K562 (cell line): ENCODE measurements around the gene EFCAB9.

Experiments
- ARID1B ChIP-seq: fragments of 450-650 bp; IDR thresholded peaks from 2 replicates; pipeline ENCODE4 v1.6.1; 2016; ENCODE audit warnings: antibody characterized with exemption, mild to moderate bottlenecking, inconsistent platforms
- GATAD2A ChIP-seq: fragments of 450-650 bp; IDR thresholded peaks from 2 replicates; pipeline ENCODE4 v1.6.1; 2017
- ZFX ChIP-seq: sonication (generic); formaldehyde crosslinking; IDR thresholded peaks from 2 replicates; pipeline ENCODE4 v1.8.0; 2022; ENCODE audit warnings: mild to moderate bottlenecking, missing genetic modification reagents, moderate library complexity
- ZNF232 ChIP-seq: sonication (generic); formaldehyde crosslinking; IDR thresholded peaks from 2 replicates; pipeline ENCODE4 v1.8.0; 2022; ENCODE audit warnings: mild to moderate bottlenecking, missing genetic modification reagents
- ZSCAN32 ChIP-seq: fragments of 450-650 bp; formaldehyde crosslinking; IDR thresholded peaks from 2 replicates; pipeline ENCODE4 v1.4.0; 2020; ENCODE audit warnings: mild to moderate bottlenecking, moderate library complexity
- TF ChIP-seq, protein P1 (sequence below), 3 experiments: IDR thresholded peaks in 2 of 3; conservative IDR thresholded peaks in 1 of 3; 2 replicates each; pipeline ENCODE4 v1.5.1; 2011 to 2012; ENCODE audit warnings: low read length in 3 of 3, mild to moderate bottlenecking in 3 of 3, control low read depth in 2 of 3, improper control_type of control experiment in 1 of 3, inconsistent platforms in 1 of 3, low read depth in 1 of 3, mixed read lengths in 1 of 3, moderate library complexity in 1 of 3; ENCODE audit not compliant: insufficient read depth in 2 of 3
- TF ChIP-seq, protein P2 (sequence below): fragments of 250-450 bp; sonication (Bioruptor Pico); IDR thresholded peaks from 2 replicates; pipeline ENCODE4 v1.8.0; 2022; ENCODE audit warnings: moderate library complexity, mild to moderate bottlenecking, inconsistent platforms
- TF ChIP-seq, protein P3 (sequence below): sonication (generic); formaldehyde crosslinking; IDR thresholded peaks from 2 replicates; pipeline ENCODE4 v1.8.1; 2023; ENCODE audit warnings: mild to moderate bottlenecking, missing genetic modification reagents
- TF ChIP-seq, protein P4 (sequence below), 2 experiments: fragments of 450-650 bp in 1 of 2; sonication (generic) in 1 of 2; formaldehyde crosslinking in 1 of 2; IDR thresholded peaks; 2 replicates each; pipeline versions ENCODE4 v1.7.1 to v1.9.0; 2016 to 2022; ENCODE audit warnings: inconsistent platforms in 1 of 2, mild to moderate bottlenecking in 1 of 2, missing genetic modification reagents in 1 of 2

DNA sequence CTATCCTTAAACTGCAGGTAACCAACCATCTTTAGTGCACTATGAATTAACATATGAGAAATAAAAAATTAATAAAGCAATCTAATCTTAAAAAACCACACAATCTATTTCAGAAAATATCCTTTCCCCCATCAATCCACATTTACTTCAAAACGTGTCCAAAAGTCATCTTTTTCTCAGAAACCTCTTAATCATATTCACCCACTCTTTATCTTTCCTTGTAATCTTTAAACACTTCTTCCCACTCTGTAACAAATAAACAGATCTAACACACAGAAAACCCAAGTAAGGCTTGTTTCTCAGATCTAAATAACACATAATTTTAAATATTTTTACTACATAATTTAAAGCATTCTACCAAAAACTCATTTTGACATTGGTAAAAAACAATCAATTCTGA is 44.4 kb downstream of the EFCAB9 start:
- TF ChIP-seq, protein P1, sequence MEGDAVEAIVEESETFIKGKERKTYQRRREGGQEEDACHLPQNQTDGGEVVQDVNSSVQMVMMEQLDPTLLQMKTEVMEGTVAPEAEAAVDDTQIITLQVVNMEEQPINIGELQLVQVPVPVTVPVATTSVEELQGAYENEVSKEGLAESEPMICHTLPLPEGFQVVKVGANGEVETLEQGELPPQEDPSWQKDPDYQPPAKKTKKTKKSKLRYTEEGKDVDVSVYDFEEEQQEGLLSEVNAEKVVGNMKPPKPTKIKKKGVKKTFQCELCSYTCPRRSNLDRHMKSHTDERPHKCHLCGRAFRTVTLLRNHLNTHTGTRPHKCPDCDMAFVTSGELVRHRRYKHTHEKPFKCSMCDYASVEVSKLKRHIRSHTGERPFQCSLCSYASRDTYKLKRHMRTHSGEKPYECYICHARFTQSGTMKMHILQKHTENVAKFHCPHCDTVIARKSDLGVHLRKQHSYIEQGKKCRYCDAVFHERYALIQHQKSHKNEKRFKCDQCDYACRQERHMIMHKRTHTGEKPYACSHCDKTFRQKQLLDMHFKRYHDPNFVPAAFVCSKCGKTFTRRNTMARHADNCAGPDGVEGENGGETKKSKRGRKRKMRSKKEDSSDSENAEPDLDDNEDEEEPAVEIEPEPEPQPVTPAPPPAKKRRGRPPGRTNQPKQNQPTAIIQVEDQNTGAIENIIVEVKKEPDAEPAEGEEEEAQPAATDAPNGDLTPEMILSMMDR (IDR thresholded peaks at IDR 0.05 in 2 of 3, conservative IDR thresholded peaks at IDR 0.05 in 1 of 3; ENCODE audit: insufficient read depth in 2 of 3, low read depth in 1 of 3, low read length in 3 of 3): no peak
- TF ChIP-seq ZSCAN32 (CRISPR knock-in tag): no peak
- TF ChIP-seq ARID1B: no peak
- no peak for TF ChIP-seq ZNF232
- TF ChIP-seq, protein P2, sequence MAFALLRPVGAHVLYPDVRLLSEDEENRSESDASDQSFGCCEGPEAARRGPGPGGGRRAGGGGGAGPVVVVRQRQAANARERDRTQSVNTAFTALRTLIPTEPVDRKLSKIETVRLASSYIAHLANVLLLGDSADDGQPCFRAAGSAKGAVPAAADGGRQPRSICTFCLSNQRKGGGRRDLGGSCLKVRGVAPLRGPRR: no peak
- TF ChIP-seq GATAD2A: no peak
- TF ChIP-seq, protein P3, sequence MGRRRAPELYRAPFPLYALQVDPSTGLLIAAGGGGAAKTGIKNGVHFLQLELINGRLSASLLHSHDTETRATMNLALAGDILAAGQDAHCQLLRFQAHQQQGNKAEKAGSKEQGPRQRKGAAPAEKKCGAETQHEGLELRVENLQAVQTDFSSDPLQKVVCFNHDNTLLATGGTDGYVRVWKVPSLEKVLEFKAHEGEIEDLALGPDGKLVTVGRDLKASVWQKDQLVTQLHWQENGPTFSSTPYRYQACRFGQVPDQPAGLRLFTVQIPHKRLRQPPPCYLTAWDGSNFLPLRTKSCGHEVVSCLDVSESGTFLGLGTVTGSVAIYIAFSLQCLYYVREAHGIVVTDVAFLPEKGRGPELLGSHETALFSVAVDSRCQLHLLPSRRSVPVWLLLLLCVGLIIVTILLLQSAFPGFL (CRISPR knock-in tag): no peak
- TF ChIP-seq, protein P4, sequence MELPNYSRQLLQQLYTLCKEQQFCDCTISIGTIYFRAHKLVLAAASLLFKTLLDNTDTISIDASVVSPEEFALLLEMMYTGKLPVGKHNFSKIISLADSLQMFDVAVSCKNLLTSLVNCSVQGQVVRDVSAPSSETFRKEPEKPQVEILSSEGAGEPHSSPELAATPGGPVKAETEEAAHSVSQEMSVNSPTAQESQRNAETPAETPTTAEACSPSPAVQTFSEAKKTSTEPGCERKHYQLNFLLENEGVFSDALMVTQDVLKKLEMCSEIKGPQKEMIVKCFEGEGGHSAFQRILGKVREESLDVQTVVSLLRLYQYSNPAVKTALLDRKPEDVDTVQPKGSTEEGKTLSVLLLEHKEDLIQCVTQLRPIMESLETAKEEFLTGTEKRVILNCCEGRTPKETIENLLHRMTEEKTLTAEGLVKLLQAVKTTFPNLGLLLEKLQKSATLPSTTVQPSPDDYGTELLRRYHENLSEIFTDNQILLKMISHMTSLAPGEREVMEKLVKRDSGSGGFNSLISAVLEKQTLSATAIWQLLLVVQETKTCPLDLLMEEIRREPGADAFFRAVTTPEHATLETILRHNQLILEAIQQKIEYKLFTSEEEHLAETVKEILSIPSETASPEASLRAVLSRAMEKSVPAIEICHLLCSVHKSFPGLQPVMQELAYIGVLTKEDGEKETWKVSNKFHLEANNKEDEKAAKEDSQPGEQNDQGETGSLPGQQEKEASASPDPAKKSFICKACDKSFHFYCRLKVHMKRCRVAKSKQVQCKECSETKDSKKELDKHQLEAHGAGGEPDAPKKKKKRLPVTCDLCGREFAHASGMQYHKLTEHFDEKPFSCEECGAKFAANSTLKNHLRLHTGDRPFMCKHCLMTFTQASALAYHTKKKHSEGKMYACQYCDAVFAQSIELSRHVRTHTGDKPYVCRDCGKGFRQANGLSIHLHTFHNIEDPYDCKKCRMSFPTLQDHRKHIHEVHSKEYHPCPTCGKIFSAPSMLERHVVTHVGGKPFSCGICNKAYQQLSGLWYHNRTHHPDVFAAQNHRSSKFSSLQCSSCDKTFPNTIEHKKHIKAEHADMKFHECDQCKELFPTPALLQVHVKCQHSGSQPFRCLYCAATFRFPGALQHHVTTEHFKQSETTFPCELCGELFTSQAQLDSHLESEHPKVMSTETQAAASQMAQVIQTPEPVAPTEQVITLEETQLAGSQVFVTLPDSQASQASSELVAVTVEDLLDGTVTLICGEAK (IDR thresholded peaks at IDR 0.05): no peak
- TF ChIP-seq, protein P4 (CRISPR knock-in tag; IDR thresholded peaks at IDR 0.05): no peak
- TF ChIP-seq ZFX (CRISPR knock-in tag): no peak
